Endometrium (tissue), 2 donors: ENCODE measurements around the gene SNX30.
"Not testable (repeated sequence)": the region's sequence is repeated elsewhere in the genome, so short reads cannot be mapped to it uniquely, and the experiment has no call there.

Source experiments
- FAIRE-seq: peaks from 2 replicates; lab custom pipeline; 2012; peaks lifted over from hg19 to GRCh38; lab: Jason Lieb, UNC
- donor health status: control.
- donor health status: control.

SNX30 gene

GRCh38 chr9:112750016-112750763, at the start of gene SNX30:
TSS of gene SNX30 (plus strand) at chr9:112750760. CDS start at chr9:112751002, 242 bp downstream.
- FAIRE-seq: no peak

- no peak for FAIRE-seq
These were observed 47.3 kb upstream of the SNX30 start for GRCh38 chr9:112703304-112703703.

GRCh38 chr9:112705768-112706427, 44.7 kb upstream of the SNX30 start:
- FAIRE-seq: no peak

- peak; percentile 80 for FAIRE-seq
These were observed 39.4 kb upstream of the SNX30 start for GRCh38 chr9:112711050-112711689.

GRCh38 chr9:112712678-112713077, 37.9 kb upstream of the SNX30 start:
- no peak for FAIRE-seq

GRCh38 chr9:112717661-112718331, 32.8 kb upstream of the SNX30 start, which contains the start of gene INIP:
TSS of gene INIP (minus strand) at chr9:112718117. CDS start at chr9:112716485, 1,632 bp downstream.
- no peak for FAIRE-seq

- FAIRE-seq: no peak
These were observed 31.3 kb upstream of the SNX30 start for GRCh38 chr9:112719241-112719691.

GRCh38 chr9:112719696-112720095, 30.9 kb upstream of the SNX30 start:
- no peak for FAIRE-seq

- FAIRE-seq: no peak
These were observed 30.3 kb upstream of the SNX30 start for GRCh38 chr9:112720113-112720780.

- FAIRE-seq: not testable (repeated sequence)
These were observed 27.8 kb upstream of the SNX30 start for GRCh38 chr9:112722749-112723148.

GRCh38 chr9:112725961-112726360, 24.6 kb upstream of the SNX30 start:
- FAIRE-seq: no peak

- FAIRE-seq: no peak
These were observed 24.1 kb upstream of the SNX30 start for GRCh38 chr9:112726428-112726827.

GRCh38 chr9:112728401-112728800, 22.2 kb upstream of the SNX30 start:
- no peak for FAIRE-seq

GRCh38 chr9:112731971-112732370, 18.6 kb upstream of the SNX30 start:
- no peak for FAIRE-seq

- no peak for FAIRE-seq
These were observed 15.7 kb upstream of the SNX30 start for GRCh38 chr9:112734892-112735291.

GRCh38 chr9:112743216-112743836, 7.2 kb upstream of the SNX30 start:
- FAIRE-seq: no peak

GRCh38 chr9:112744177-112744576, 6.4 kb upstream of the SNX30 start:
- FAIRE-seq: no peak

- FAIRE-seq: no peak
These were observed 3.5 kb upstream of the SNX30 start for GRCh38 chr9:112747094-112747493.

- no peak for FAIRE-seq
These were observed 150 bp downstream of the SNX30 start for GRCh38 chr9:112750764-112751055.

GRCh38 chr9:112751056-112751795, 666 bp downstream of the SNX30 start:
- FAIRE-seq: no peak
